CD14-positive monocyte (primary cell): ENCODE measurements around the gene MVB12B. TPM values are rescaled to one million over a fixed set of nuclear protein-coding genes. Genes with fewer than 3 reads are reported as not detected.

Experiments used
- DNase-seq, 3 donors: peaks; one replicate each; pipeline ENCODE4 v3.0.0-alpha.2; 2011 to 2022
- H2AFZ ChIP-seq: 2 replicates; pipeline ENCODE4 v1.6.0; 2012; ENCODE audit warnings: mild to moderate bottlenecking, low read depth, low read length, inconsistent platforms; ENCODE audit not compliant: insufficient read depth, poor library complexity, severe bottlenecking
- H3K27ac ChIP-seq, 2 donors: 1 replicate in 1 of 2; 2 replicates in 1 of 2; pipeline ENCODE4 v1.5.1; 2012 to 2013; ENCODE audit warnings: low read length in 2 of 2, control low read depth in 1 of 2, inconsistent platforms in 1 of 2, low read depth in 1 of 2, mild to moderate bottlenecking in 1 of 2
- H3K27me3 ChIP-seq, 2 donors: one replicate each; pipeline versions ENCODE4 v1.6.0 to v1.6.1; 2011 to 2013; ENCODE audit warnings: low read length in 2 of 2; ENCODE audit not compliant: control insufficient read depth in 2 of 2, insufficient read depth in 2 of 2
- H3K36me3 ChIP-seq, 2 donors: replicated peaks in 1 of 2; 1 replicate in 1 of 2; 2 replicates in 1 of 2; pipeline versions ENCODE4 v1.5.1 to v1.6.1; 2012 to 2013; ENCODE audit warnings: low read length in 2 of 2, control low read depth in 1 of 2, inconsistent platforms in 1 of 2, mild to moderate bottlenecking in 1 of 2; ENCODE audit not compliant: insufficient read depth in 2 of 2, control insufficient read depth in 1 of 2
- H3K4me1 ChIP-seq, 2 donors: 1 replicate in 1 of 2; 2 replicates in 1 of 2; pipeline versions ENCODE4 v1.5.1 to v1.6.1; 2012 to 2013; ENCODE audit warnings: low read length in 2 of 2, control low read depth in 1 of 2, inconsistent platforms in 1 of 2, mild to moderate bottlenecking in 1 of 2, moderate library complexity in 1 of 2; ENCODE audit not compliant: insufficient read depth in 2 of 2, control insufficient read depth in 1 of 2
- H3K4me2 ChIP-seq: replicated peaks from 2 replicates; pipeline ENCODE3; 2012; ENCODE audit warnings: low read length, moderate library complexity, mild to moderate bottlenecking; ENCODE audit not compliant: poor library complexity, severe bottlenecking; ENCODE audit errors: extremely low read depth
- H3K4me3 ChIP-seq, 3 experiments: fragments of 200-600 bp in 1 of 3; sonication (generic) in 1 of 3; replicated peaks in 1 of 3; 1 replicate in 2 of 3; 2 replicates in 1 of 3; pipeline ENCODE4 v1.5.1; 2011 to 2013; ENCODE audit warnings: low read length in 3 of 3, mild to moderate bottlenecking in 3 of 3, control low read depth in 2 of 3, low read depth in 2 of 3, inconsistent platforms in 1 of 3, moderate library complexity in 1 of 3
- H3K79me2 ChIP-seq: 2 replicates; pipeline ENCODE4 v1.6.0; 2012; ENCODE audit warnings: mild to moderate bottlenecking, control low read depth, inconsistent platforms, low read length, moderate library complexity; ENCODE audit not compliant: insufficient read depth
- H3K9ac ChIP-seq: 2 replicates; pipeline ENCODE4 v1.6.0; 2017; ENCODE audit warnings: low read length, mild to moderate bottlenecking; ENCODE audit not compliant: insufficient read depth, poor library complexity, severe bottlenecking
- H3K9me3 ChIP-seq, 2 donors: replicated peaks in 1 of 2; 1 replicate in 1 of 2; 2 replicates in 1 of 2; pipeline versions ENCODE4 v1.5.1 to v1.6.1; 2012 to 2013; ENCODE audit warnings: low read length in 2 of 2, control low read depth in 1 of 2; ENCODE audit not compliant: control insufficient read depth in 1 of 2, insufficient read depth in 1 of 2
- H4K20me1 ChIP-seq: 2 replicates; pipeline ENCODE4 v1.6.0; 2012; ENCODE audit warnings: mild to moderate bottlenecking, low read length, control low read depth, moderate library complexity; ENCODE audit not compliant: insufficient read depth
- H3K27ac Mint-ChIP-seq, 7 donors: one replicate each; pipeline ENCODE4 v1.8.0; 2020; ENCODE audit warnings: mild to moderate bottlenecking in 7 of 7, mixed read lengths in 7 of 7, moderate library complexity in 6 of 7, inconsistent platforms in 2 of 7
- H3K27me3 Mint-ChIP-seq, 3 donors: one replicate each; pipeline ENCODE4 v1.8.0; 2021 to 2022; ENCODE audit warnings: low read depth in 3 of 3, mild to moderate bottlenecking in 3 of 3, mixed read lengths in 3 of 3, moderate library complexity in 3 of 3, inconsistent platforms in 1 of 3
- H3K36me3 Mint-ChIP-seq, 2 donors: one replicate each; pipeline ENCODE4 v1.8.0; 2020; ENCODE audit warnings: mixed read lengths in 2 of 2, inconsistent platforms in 1 of 2, mild to moderate bottlenecking in 1 of 2
- H3K4me1 Mint-ChIP-seq: one replicate; pipeline ENCODE4 v1.8.0; 2020; ENCODE audit warnings: mild to moderate bottlenecking, mixed read lengths
- H3K4me3 Mint-ChIP-seq, 2 donors: one replicate each; pipeline ENCODE4 v1.8.0; 2020; ENCODE audit warnings: mild to moderate bottlenecking in 2 of 2, mixed read lengths in 2 of 2, moderate library complexity in 1 of 2
- H3K9me3 Mint-ChIP-seq, 7 donors: one replicate each; pipeline ENCODE4 v1.8.0; 2020 to 2022; ENCODE audit warnings: mixed read lengths in 7 of 7, mild to moderate bottlenecking in 6 of 7, moderate library complexity in 6 of 7, inconsistent platforms in 2 of 7
- WGBS: methylation state at CpG from one replicate; pipeline ENCODE4 v1.1.5; 2013; ENCODE audit warnings: missing lambda C conversion rate; ENCODE audit not compliant: insufficient coverage; 5-methylcytosine and 5-hydroxymethylcytosine counted together
- intact Hi-C, 2 donors: fragments of 100-400 bp; cut with micrococcal nuclease; formaldehyde crosslinking; loops; one replicate each; pipeline versions ENCODE4 v1.15.0 to v1.15.1; 2023
- polyA plus RNA-seq, 3 donors: library from polyadenylated mRNA; depleted of rRNA in 1 of 3; unstranded in 2 of 3; stranded (reverse) in 1 of 3; fragments of 300-500 nt in 2 of 3; fragments of >200 nt in 1 of 3; fragmentation: Illumina TruSeq in 2 of 3; gene quantifications; 1 replicate in 2 of 3; 2 replicates in 1 of 3; pipeline ENCODE4 v1.2.3, GENCODE V29; 2012 to 2021
- TF ChIP-seq, protein P1 (sequence below): fragments of 200-600 bp; IDR thresholded peaks from one replicate; pipeline ENCODE4 v1.8.0; 2022; ENCODE audit warnings: antibody characterized with exemption, mild to moderate bottlenecking

MVB12B gene
- polyA plus RNA-seq, 3 donors: 2.8 to 8.1 (median 3.5) TPM

DNA sequence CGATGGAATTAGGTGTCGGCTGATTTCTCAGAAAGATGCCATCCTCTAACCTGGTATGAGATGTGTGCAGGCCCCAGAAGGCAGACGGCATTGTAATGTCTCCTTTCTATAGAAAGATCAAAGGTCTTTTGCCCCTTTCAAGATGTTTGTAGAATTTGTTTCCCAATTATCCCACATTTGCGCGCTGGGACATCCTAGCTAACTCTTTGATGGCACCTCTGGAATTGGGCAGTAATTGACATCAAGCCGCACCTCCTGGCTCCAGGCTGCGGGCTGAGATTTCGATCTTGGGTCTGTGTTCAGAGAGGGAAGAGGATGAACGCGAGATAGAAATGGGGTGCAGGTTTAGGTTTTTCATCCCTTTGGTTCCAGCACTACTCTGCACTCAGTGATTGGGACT, 202.3 kb downstream of the MVB12B start:
- H3K9me3 ChIP-seq: no peaks in the 10 kb centered on the region
- H3K27ac Mint-ChIP-seq: peak overlapping the region in 1 of 7 donors; percentile 65
- intact Hi-C loops: no loop called here
- H3K4me2 ChIP-seq: no peak overlapping the region
- no peaks in the 10 kb centered on the region for H3K36me3 ChIP-seq
- H3K9ac ChIP-seq: no peak overlapping the region
- H3K9me3 Mint-ChIP-seq: no peaks in the 10 kb centered on the region
- H2AFZ ChIP-seq: no peak overlapping the region
- H3K4me3 Mint-ChIP-seq: no peak overlapping the region
- H3K27me3 Mint-ChIP-seq: peaks cover 0 to 3% (median 0%) of the 10 kb centered on the region in 3 donors
- no peak overlapping the region for H3K27ac ChIP-seq
- H3K4me3 ChIP-seq: no peak overlapping the region
- H4K20me1 ChIP-seq: no peaks in the 10 kb centered on the region
- H3K27me3 ChIP-seq: no peaks in the 10 kb centered on the region
- H3K4me1 Mint-ChIP-seq: peaks cover 79% of the 10 kb centered on the region
- H3K79me2 ChIP-seq: no peaks in the 10 kb centered on the region
- peaks cover 0 to 2% of the 10 kb centered on the region in 2 donors for H3K36me3 Mint-ChIP-seq
- 100% methylated on average over 2 of the region's 10 CpGs for WGBS
- TF ChIP-seq, protein P1, sequence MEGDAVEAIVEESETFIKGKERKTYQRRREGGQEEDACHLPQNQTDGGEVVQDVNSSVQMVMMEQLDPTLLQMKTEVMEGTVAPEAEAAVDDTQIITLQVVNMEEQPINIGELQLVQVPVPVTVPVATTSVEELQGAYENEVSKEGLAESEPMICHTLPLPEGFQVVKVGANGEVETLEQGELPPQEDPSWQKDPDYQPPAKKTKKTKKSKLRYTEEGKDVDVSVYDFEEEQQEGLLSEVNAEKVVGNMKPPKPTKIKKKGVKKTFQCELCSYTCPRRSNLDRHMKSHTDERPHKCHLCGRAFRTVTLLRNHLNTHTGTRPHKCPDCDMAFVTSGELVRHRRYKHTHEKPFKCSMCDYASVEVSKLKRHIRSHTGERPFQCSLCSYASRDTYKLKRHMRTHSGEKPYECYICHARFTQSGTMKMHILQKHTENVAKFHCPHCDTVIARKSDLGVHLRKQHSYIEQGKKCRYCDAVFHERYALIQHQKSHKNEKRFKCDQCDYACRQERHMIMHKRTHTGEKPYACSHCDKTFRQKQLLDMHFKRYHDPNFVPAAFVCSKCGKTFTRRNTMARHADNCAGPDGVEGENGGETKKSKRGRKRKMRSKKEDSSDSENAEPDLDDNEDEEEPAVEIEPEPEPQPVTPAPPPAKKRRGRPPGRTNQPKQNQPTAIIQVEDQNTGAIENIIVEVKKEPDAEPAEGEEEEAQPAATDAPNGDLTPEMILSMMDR: no peak
- peaks cover 73 to 77% of the 10 kb centered on the region in 2 donors for H3K4me1 ChIP-seq
- no peak for DNase-seq

DNA sequence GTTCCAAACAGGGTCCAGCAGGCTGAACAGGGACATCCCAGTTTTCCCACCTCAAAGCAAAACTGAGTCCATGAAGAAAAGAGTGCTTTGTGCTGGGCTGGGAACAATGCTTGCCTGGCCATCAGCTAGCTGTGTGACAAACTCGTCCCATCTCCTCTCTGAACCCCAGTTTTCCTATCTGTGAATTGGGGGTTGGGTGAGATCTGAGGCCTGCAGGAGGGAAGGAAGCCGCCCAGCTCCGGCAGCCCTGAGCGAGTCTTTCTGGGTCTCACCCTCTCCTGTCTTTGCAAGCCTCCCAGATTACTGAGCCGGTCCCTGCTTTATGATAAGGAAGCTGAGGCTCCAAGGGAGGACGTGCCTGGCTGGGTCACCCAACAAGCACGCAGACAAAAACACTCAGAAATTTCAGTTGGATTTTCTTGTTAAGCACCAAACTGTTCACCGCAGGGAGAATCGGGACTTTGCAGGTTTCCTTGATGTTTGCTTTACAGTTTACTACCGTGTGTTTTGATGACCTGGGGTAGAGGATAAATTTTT, 204.5 kb downstream of the MVB12B start:
- Histone ChIP-seq H3K4me2 (no peak overlapping the region), H3K9ac (no peak overlapping the region), H4K20me1 (no peaks in the 10 kb centered on the region), H3K27me3 (no peaks in the 10 kb centered on the region), H3K27ac (no peak overlapping the region), H3K79me2 (no peaks in the 10 kb centered on the region), H2AFZ (no peak overlapping the region), H3K9me3 (no peaks in the 10 kb centered on the region), H3K4me1 (peaks cover 62 to 66% of the 10 kb centered on the region in 2 donors), H3K36me3 (no peaks in the 10 kb centered on the region), H3K4me3 (no peak overlapping the region)
- TF ChIP-seq, protein P1: no peak
- WGBS: 97% methylated on average over 5 of the region's 10 CpGs
- H3K27me3 Mint-ChIP-seq: peaks cover 0 to 2% (median 0%) of the 10 kb centered on the region in 3 donors
- H3K4me3 Mint-ChIP-seq: no peak overlapping the region
- no peak for DNase-seq
- H3K27ac Mint-ChIP-seq: peak overlapping the region in 1 of 7 donors; percentile 75
- peaks cover 70% of the 10 kb centered on the region for H3K4me1 Mint-ChIP-seq
- peaks cover 0 to 2% of the 10 kb centered on the region in 2 donors for H3K36me3 Mint-ChIP-seq
- intact Hi-C loops: no loop called here
- H3K9me3 Mint-ChIP-seq: peaks cover 0 to 2% (median 0%) of the 10 kb centered on the region in 7 donors
